ENCODE results near the gene UGT1A10.

- TF ChIP-seq CTCF (IDR thresholded peaks at IDR 0.05; ENCODE audit: extremely low read depth in 1 of 2, insufficient read depth in 1 of 2, low read depth in 1 of 2, low read length in 2 of 2) (no peak), POLR2AphosphoS5 (IDR thresholded peaks at IDR 0.05; ENCODE audit: insufficient read depth, low read depth, low read length) (no peak), POLR2A (IDR thresholded peaks at IDR 0.05; ENCODE audit: low read depth, low read length) (no peak), JUN (IDR thresholded peaks at IDR 0.05; ENCODE audit: borderline replicate concordance, insufficient read depth, insufficient read length, low read depth) (no peak), FOS (IDR thresholded peaks at IDR 0.05; ENCODE audit: borderline replicate concordance, insufficient read depth, low read length) (no peak)
Observed at GRCh38 chr2:233821196-233821595, 184.9 kb downstream of the UGT1A10 start.
